ENCODE measurements around the gene MAN2A1. TPM values are rescaled to one million over a fixed set of nuclear protein-coding genes. Genes with fewer than 3 reads are reported as not detected.

The MAN2A1 gene
- total RNA-seq, 1 experiment from 2014 or later = 78.0 TPM

GRCh38 chr5:109837231-109837861, 147.6 kb downstream of the MAN2A1 start:
- peaks cover 54 to 57% of the 10 kb centered on the region in 2 experiments for H3K4me1 Mint-ChIP-seq
- Histone ChIP-seq H3T11ph (ENCODE audit: low read length) (no peak overlapping the region), H2AFZ (ENCODE audit: low read length) (no peak overlapping the region), H3K79me1 (ENCODE audit: insufficient read depth, low read depth, low read length, poor library complexity, severe bottlenecking) (no peaks in the 10 kb centered on the region), H3K4me2 (ENCODE audit: insufficient read depth, insufficient read length, low read length) (peak overlapping the region; percentile 2), H4K5ac (ENCODE audit: insufficient read length, low read depth, low read length) (no peak overlapping the region), H4K91ac (ENCODE audit: insufficient read length, low read depth, low read length) (no peak overlapping the region), H3K4me1 (ENCODE audit: insufficient read depth, low read length) (peaks cover 6% of the 10 kb centered on the region; the same call in 1 of the 2 replicates), H2BK20ac (ENCODE audit: low read depth, low read length, poor library complexity, severe bottlenecking) (no peak overlapping the region), H2AK5ac (ENCODE audit: insufficient read length, low read length) (no peak overlapping the region), H3K27ac (ENCODE audit: insufficient read length, low read depth, low read length) (no peak overlapping the region), H3K27me3 (ENCODE audit: insufficient read depth, low read length) (no peaks in the 10 kb centered on the region), H2BK15ac (ENCODE audit: low read depth, low read length) (no peak overlapping the region), H3K14ac (ENCODE audit: insufficient read depth, low read length) (no peak overlapping the region), H3K79me2 (ENCODE audit: insufficient read depth, low read length) (no peaks in the 10 kb centered on the region), H3K18ac (ENCODE audit: insufficient read length, low read depth, low read length) (no peak overlapping the region), H3K23ac (ENCODE audit: insufficient read length, low read depth, low read length) (no peak overlapping the region), H3K9me3 (ENCODE audit: control insufficient read depth, low read depth, low read length) (no peaks in the 10 kb centered on the region), H2BK120ac (ENCODE audit: low read depth, low read length, poor library complexity, severe bottlenecking) (no peak overlapping the region), H4K8ac (replicated peaks; ENCODE audit: insufficient read length, low read depth, low read length) (no peak overlapping the region), H3K56ac (ENCODE audit: insufficient read length, low read depth, low read length) (no peak overlapping the region), H4K20me1 (ENCODE audit: control insufficient read depth, insufficient read depth, insufficient read length) (no peaks in the 10 kb centered on the region), H3K9ac (ENCODE audit: extremely low read depth, insufficient read length, low read length) (no peak overlapping the region), H2BK12ac (ENCODE audit: insufficient read length, low read depth, low read length) (no peak overlapping the region), H2BK5ac (ENCODE audit: insufficient read length, low read length) (no peak overlapping the region), H3K23me2 (ENCODE audit: insufficient read length, low read depth, low read length, poor library complexity, severe bottlenecking) (no peaks in the 10 kb centered on the region), H3K4ac (ENCODE audit: low read depth, low read length) (no peak overlapping the region)
- no peak for DNase-seq
- no peaks in the 10 kb centered on the region; the same call in 1 of the 2 replicates for H3K27me3 Mint-ChIP-seq (ENCODE audit: low read depth)
- peaks cover 6 to 8% of the 10 kb centered on the region in 2 experiments; a peak in 4 of 5 replicates for H3K9me3 Mint-ChIP-seq
- no peak overlapping the region for H3K4me3 Mint-ChIP-seq
- no CpG with 5 or more reads among the region's 6 CpGs for WGBS (ENCODE audit: extremely low coverage, insufficient read length, low lambda C conversion rate)
- peaks cover 36 to 58% (median 49%) of the 10 kb centered on the region in 3 experiments for H3K36me3 Mint-ChIP-seq (ENCODE audit: insufficient read depth in 1 of 3, low read depth in 3 of 3)
- no peak for TF ChIP-seq CTCF (conservative IDR thresholded peaks at IDR 0.05)
- H3K27ac Mint-ChIP-seq = peak overlapping the region in 2 of 3 experiments; percentile 91 to 98; a peak in 5 of 7 replicates

Measured in H9 (cell line).